NCI-H187 treated with DMSO at 0.1 percent for 48 hours (cell line): ENCODE measurements around the gene ADAM33.

ENCODE experiments used
- DNase-seq: peaks from one replicate; lab custom pipeline; 2025; lab: John Stamatoyannopoulos, UW

Gene ADAM33

GRCh38 chr20:3645309-3646066, 36.3 kb downstream of the ADAM33 start:
- no peak for DNase-seq

- no peak for DNase-seq
These were observed 41.6 kb downstream of the ADAM33 start for GRCh38 chr20:3640259-3640658.

- no peak for DNase-seq
These were observed 46.5 kb downstream of the ADAM33 start for GRCh38 chr20:3635346-3635745.

GRCh38 chr20:3633913-3634478, 47.8 kb downstream of the ADAM33 start:
- no peak for DNase-seq

- DNase-seq = no peak
These were observed 49.4 kb downstream of the ADAM33 start for GRCh38 chr20:3632311-3633004.

- DNase-seq = no peak
These were observed 50.3 kb downstream of the ADAM33 start for GRCh38 chr20:3631534-3631933.

GRCh38 chr20:3630429-3630828, 51.4 kb downstream of the ADAM33 start:
- no peak for DNase-seq

- DNase-seq = no peak
These were observed 51.9 kb downstream of the ADAM33 start for GRCh38 chr20:3629893-3630292.

- DNase-seq = no peak
These were observed 53.1 kb downstream of the ADAM33 start for GRCh38 chr20:3628502-3629314.

GRCh38 chr20:3627476-3627875, 54.3 kb downstream of the ADAM33 start:
- no peak for DNase-seq

GRCh38 chr20:3622406-3622805, 59.4 kb downstream of the ADAM33 start:
- no peak for DNase-seq

GRCh38 chr20:3621111-3621510, 60.7 kb downstream of the ADAM33 start:
- DNase-seq = peak; percentile 61
